Activated T-cell treated with anti-CD3 and anti-CD28 coated beads, Interleukin-2, amount 50 U/mL, for 72 hours (primary cell): Measurements from ENCODE around the gene STX8. TPM values are rescaled to one million over a fixed set of nuclear protein-coding genes. Genes with fewer than 3 reads are reported as not detected.

Source experiments
- ATAC-seq, 2 donors: fragments of 150-1000 bp; cut with Tn5 transposase; replicated peaks in 1 of 2; 2 replicates each; pipeline ENCODE4 v1.10.0; 2021; ENCODE audit warnings: moderate library complexity in 2 of 2, mild to moderate bottlenecking in 1 of 2
- DNase-seq, 2 donors: peaks; one replicate each; pipeline ENCODE4 v3.0.0; 2021 to 2022; ENCODE audit warnings: mixed read lengths in 1 of 2
- H3K27ac Mint-ChIP-seq: one replicate; pipeline ENCODE4 v1.8.0; 2022; ENCODE audit warnings: mild to moderate bottlenecking, moderate library complexity, mixed read lengths
- H3K27me3 Mint-ChIP-seq: one replicate; pipeline ENCODE4 v1.8.0; 2022; ENCODE audit warnings: low read depth, mixed read lengths
- H3K36me3 Mint-ChIP-seq, 2 donors: one replicate each; pipeline ENCODE4 v1.8.0; 2022; ENCODE audit warnings: mixed read lengths in 2 of 2, mild to moderate bottlenecking in 1 of 2; ENCODE audit not compliant: insufficient read depth in 2 of 2
- H3K4me1 Mint-ChIP-seq: one replicate; pipeline ENCODE4 v1.8.0; 2022; ENCODE audit warnings: low read depth, mixed read lengths
- H3K4me3 Mint-ChIP-seq, 2 donors: one replicate each; pipeline ENCODE4 v1.8.0; 2022; ENCODE audit warnings: mild to moderate bottlenecking in 2 of 2, mixed read lengths in 2 of 2, moderate library complexity in 2 of 2
- H3K9me3 Mint-ChIP-seq, 2 donors: one replicate each; pipeline ENCODE4 v1.8.0; 2022; ENCODE audit warnings: mixed read lengths in 2 of 2
- total RNA-seq, 2 donors: library from RNA; stranded (reverse); gene quantifications; one replicate each; pipeline ENCODE4 v1.2.3, GENCODE V29; 2022

The STX8 gene
- total RNA-seq, 2 donors from 2014 or later, result 53.8 to 61.3 TPM

DNA sequence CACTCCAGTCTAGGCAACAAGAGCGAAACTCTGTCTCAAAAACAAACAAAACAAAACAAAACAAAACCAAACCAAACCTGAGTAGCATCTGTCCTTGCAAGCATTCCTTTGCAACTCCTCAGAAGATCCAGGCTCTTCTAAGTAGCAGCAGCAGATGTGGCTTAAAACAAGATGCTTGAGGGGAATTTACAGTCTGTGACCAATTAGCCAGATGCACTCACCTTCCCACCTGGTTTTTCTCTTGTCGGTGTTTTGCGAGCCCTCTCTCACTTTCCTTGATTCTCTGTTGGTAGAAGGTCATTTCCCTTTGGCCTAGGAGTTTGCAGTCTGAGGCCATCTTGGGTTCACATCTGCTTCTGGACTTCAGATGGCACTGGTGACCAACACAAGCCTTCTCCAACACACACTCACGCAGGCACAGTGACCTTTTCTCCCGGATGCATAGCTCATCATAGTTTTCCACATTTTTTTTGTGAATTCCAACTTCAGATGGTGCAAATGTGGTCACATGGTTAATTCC is 276.8 kb downstream of the STX8 start:
- no peak for DNase-seq
- H3K4me3 Mint-ChIP-seq, result no peak overlapping the region
- ATAC-seq, result no peak
- no peaks in the 10 kb centered on the region for H3K27me3 Mint-ChIP-seq
- H3K4me1 Mint-ChIP-seq, result peaks cover 10% of the 10 kb centered on the region
- no peaks in the 10 kb centered on the region for H3K9me3 Mint-ChIP-seq
- H3K36me3 Mint-ChIP-seq, result peaks cover 0 to 2% of the 10 kb centered on the region in 2 donors
- H3K27ac Mint-ChIP-seq, result no peak overlapping the region

DNA sequence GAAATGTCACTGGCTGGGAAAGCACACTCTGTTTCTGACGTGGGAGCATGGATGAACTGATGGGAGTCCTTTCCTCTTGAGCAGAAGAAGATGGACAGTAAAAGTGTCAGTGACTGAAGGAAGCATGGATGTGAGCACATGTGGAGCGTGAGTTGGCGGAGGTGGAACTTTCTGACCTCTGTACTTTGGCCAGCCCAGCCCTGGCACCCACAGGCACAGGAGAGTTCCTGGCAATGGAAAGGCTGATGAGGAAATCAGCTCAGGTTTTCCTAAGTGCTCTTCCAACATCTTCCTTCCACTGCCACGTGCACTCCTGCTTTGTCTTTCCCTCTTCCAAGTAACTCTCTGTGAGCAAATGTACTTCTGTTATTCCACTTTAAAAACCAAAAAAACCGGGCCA is 277.5 kb downstream of the STX8 start:
- Mint-ChIP-seq H3K36me3 (peaks cover 0 to 2% of the 10 kb centered on the region in 2 donors), H3K4me3 (no peak overlapping the region), H3K4me1 (peaks cover 10% of the 10 kb centered on the region), H3K27ac (no peak overlapping the region), H3K27me3 (no peaks in the 10 kb centered on the region), H3K9me3 (no peaks in the 10 kb centered on the region)
- no peak for DNase-seq
- ATAC-seq, result no peak

DNA sequence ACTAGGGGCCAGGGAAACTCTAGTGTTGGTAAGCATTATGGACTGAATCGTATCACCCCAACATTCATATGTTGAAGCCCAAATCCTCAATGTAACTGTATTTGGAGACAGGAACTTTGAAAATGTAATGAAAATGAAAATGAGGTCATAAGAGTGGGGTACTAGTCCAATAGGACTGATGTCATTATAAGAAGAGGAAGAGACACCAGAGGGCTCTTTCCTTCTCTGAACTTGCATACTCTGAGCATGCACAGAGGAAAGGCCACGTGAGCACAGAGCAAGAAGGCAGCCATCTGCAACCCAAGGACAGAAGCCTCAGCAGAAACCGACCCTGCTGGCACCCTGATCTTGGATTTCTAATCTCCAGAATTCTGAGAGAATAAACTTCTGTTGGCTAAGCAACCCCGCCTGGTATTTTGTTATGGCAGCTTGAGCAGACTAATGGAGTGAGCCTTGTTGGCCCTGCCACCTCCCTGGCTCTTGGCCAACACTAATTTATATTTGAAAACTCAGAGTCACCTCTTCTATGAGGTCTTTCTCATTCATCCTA is 280.9 kb downstream of the STX8 start:
- Mint-ChIP-seq H3K9me3 (no peaks in the 10 kb centered on the region), H3K4me3 (no peak overlapping the region), H3K27ac (no peak overlapping the region), H3K27me3 (no peaks in the 10 kb centered on the region), H3K4me1 (peaks cover 33% of the 10 kb centered on the region), H3K36me3 (peaks cover 0 to 2% of the 10 kb centered on the region in 2 donors)
- ATAC-seq (no peak), DNase-seq (no peak)

DNA sequence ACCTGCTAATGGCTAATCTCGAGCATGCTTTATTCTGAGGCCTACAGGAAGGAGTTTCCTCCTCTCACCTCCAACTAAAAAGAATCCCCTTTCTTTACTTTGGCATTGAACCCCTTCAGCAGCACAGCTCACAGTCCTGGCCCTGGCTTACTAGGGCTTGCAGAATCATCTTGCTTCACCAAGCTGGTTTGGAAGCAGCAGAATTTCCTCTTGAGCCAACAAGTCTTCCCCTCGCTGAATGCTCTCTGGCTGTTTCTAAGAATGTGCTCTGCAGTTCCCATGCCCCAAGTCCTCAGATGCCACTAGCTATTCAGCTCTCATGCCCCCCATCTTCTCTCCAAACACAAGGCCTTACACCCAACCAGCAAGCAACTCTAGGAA is 283.1 kb downstream of the STX8 start:
- ATAC-seq (no peak), DNase-seq (no peak)
- Mint-ChIP-seq H3K4me3 (no peak overlapping the region), H3K4me1 (peaks cover 46% of the 10 kb centered on the region), H3K36me3 (peaks cover 3 to 4% of the 10 kb centered on the region in 2 donors), H3K27ac (no peak overlapping the region), H3K27me3 (no peaks in the 10 kb centered on the region), H3K9me3 (peaks cover 0 to 2% of the 10 kb centered on the region in 2 donors)

DNA sequence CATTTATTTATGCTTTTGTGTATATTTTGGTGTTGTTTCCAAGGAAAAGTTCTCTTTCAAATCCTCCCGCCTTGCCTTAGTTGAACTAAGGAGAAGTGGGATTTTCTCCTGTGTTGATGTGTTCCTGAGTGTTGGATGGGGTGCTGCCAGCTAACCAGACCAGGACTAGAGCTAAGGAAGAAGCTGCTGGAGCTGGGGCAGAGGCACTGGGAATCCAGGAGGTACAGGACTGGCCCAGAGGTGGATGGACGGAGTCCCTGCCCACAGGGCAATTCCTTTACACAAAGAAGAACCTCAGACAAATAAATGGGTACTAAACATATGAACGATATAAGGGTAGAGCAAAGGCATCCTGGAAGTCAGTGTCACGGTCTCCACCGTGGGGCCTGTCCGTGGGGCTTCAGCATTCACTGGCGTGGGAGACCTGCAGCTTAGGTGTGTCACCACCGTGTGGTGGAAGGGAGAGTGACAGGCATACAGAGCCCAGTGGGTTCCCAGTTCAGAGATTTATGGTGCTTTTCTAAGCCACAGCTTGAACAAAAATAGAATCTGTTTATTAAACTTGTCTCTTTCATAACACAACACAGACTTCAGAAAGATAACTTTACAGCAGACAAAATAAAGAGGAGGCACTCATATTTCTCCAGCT is 283.6 kb downstream of the STX8 start:
- Mint-ChIP-seq H3K4me3 (no peak overlapping the region), H3K27ac (no peak overlapping the region), H3K27me3 (no peaks in the 10 kb centered on the region), H3K9me3 (peaks cover 0 to 2% of the 10 kb centered on the region in 2 donors), H3K4me1 (peaks cover 41% of the 10 kb centered on the region), H3K36me3 (peaks cover 3 to 4% of the 10 kb centered on the region in 2 donors)
- DNase-seq, result peak; percentile 60
- ATAC-seq, result peak in 1 of 2 donors; percentile 22

DNA sequence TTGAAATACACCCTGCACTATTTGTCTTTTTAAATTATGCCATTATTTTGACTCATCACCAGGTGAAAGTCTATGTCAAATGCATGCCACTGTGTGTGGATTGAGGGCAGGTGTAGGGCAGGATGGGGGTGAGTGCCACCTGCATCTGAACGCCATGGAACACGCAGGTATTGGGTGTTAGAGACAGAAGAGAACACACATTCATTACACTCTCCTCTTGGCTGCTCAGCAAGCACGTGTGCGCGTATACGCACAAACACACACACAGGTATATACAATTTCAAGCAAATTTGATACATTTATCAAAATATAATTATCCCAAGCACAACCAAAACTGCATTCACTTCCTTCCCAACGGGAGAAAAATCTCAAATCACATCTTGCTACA is 285.4 kb downstream of the STX8 start:
- H3K4me1 Mint-ChIP-seq, result peaks cover 49% of the 10 kb centered on the region
- ATAC-seq (no peak), DNase-seq (peak in 1 of 2 donors; percentile 25)
- no peaks in the 10 kb centered on the region for H3K27me3 Mint-ChIP-seq
- H3K27ac Mint-ChIP-seq, result peak overlapping the region; percentile 66
- H3K36me3 Mint-ChIP-seq, result peaks cover 3 to 4% of the 10 kb centered on the region in 2 donors
- peaks cover 0 to 2% of the 10 kb centered on the region in 2 donors for H3K9me3 Mint-ChIP-seq
- peak overlapping the region; percentile 58 to 73 for H3K4me3 Mint-ChIP-seq

DNA sequence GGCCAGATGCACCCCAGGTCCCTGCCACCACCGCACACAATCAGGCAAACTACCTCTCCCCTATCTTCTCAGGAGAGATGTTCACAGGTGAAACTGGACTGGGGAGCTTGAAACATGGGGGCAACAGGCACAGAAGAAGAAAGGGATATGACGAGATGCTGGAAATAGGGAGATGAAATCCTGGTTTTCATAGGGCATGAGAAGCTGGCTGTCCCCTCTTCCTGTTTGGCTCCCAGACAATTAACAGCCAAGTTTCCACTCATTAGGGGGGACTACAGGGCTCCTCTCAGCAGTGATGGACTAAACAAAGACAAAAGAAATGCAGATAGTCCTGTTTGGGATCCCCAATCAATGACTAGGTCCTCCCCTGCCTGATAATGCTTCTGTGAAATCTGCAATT is 288.3 kb downstream of the STX8 start:
- peaks cover 43% of the 10 kb centered on the region for H3K4me1 Mint-ChIP-seq
- no peaks in the 10 kb centered on the region for H3K27me3 Mint-ChIP-seq
- DNase-seq (no peak), ATAC-seq (no peak)
- H3K4me3 Mint-ChIP-seq, result no peak overlapping the region
- H3K9me3 Mint-ChIP-seq, result peaks cover 0 to 2% of the 10 kb centered on the region in 2 donors
- no peak overlapping the region for H3K27ac Mint-ChIP-seq
- H3K36me3 Mint-ChIP-seq, result peaks cover 3 to 4% of the 10 kb centered on the region in 2 donors

DNA sequence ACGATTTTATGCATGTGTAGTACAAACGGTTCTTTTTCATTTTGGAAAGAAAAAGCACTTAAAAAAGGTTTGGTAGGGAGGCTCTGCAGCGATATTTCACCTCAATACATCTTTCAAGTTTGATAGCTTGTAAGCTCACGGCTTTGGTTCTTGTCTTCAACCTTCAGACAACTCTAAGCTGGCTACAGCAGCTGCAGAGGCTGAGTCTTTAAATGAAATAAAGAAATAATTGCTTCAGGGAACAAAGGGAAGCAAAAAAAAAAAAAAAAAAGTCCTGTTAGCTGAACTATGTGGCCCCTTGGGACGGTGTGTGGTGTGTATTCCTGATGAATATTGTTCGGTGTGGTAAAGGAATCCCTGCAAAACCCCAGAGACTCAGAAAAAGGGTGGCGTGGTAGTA is 289.2 kb downstream of the STX8 start:
- H3K27me3 Mint-ChIP-seq, result no peaks in the 10 kb centered on the region
- DNase-seq (no peak), ATAC-seq (no peak)
- peaks cover 3 to 4% of the 10 kb centered on the region in 2 donors for H3K36me3 Mint-ChIP-seq
- no peak overlapping the region for H3K27ac Mint-ChIP-seq
- H3K4me3 Mint-ChIP-seq, result no peak overlapping the region
- peaks cover 36% of the 10 kb centered on the region for H3K4me1 Mint-ChIP-seq
- H3K9me3 Mint-ChIP-seq, result peaks cover 0 to 2% of the 10 kb centered on the region in 2 donors

DNA sequence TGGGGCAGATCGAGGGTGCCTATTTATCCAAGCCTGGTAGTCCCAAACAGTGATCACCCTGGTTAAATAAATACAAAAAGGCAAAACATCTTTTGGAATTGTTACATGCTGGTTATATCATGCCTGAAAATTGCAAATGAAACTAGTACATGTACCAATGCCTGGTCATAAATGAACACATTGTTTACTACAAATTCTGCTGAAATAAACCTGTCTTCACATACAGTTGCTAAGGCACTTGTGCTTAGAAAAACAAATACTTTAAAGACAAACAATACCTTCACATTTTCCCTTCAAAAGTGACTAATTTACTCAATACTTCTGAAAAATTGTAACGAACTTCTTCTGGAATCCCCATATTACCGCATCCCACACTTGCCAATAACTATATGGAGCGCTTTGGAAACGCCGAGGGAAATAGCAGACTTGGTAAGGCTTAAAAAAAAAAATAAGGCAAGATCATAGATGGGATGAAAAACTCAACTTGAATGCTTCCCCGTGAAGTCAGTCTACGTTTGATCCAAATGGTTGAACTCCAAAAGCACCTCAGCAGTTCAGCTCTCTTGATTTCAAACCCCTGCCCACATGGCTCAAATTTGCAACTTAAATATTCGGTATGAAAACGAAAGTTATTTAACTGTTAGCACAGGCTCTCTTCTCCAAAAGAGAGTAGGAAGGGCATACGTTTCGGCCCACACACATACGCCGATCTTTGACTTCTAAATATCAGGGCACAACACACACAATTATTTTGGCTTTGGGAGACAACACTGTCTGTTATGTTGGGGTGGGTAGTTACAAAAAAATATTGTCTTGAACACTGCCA is 289.8 kb downstream of the STX8 start:
- peaks cover 32% of the 10 kb centered on the region for H3K4me1 Mint-ChIP-seq

DNA sequence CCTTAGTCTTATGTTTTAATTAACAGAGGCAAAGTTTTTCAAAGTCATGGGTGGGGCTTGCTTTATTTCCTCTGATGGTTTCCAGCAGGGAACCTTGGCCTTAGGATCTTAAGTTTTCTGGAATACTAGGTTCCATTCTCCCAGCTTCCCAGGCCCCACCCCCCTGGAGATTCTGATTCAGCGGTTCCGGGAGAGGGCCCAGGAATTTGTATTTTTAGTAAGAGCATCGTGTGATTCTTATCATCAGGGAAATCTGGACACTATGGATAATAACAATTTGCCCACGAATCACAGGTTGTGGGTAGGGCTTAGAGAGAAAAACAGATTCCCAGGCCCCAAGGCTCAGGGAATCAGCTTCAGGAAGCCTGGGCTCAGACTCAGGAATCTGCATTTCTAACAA is 290.7 kb downstream of the STX8 start:
- no peaks in the 10 kb centered on the region for H3K27me3 Mint-ChIP-seq
- H3K4me1 Mint-ChIP-seq, result peaks cover 23% of the 10 kb centered on the region
- no peak for DNase-seq
- H3K9me3 Mint-ChIP-seq, result peaks cover 0 to 2% of the 10 kb centered on the region in 2 donors
- H3K36me3 Mint-ChIP-seq, result peaks cover 3 to 4% of the 10 kb centered on the region in 2 donors
- ATAC-seq, result no peak
- no peak overlapping the region for H3K27ac Mint-ChIP-seq
- H3K4me3 Mint-ChIP-seq, result no peak overlapping the region

More for the DNA sequence above, 289.8 kb downstream of the STX8 start:
- Mint-ChIP-seq H3K9me3 (peaks cover 0 to 2% of the 10 kb centered on the region in 2 donors), H3K4me3 (no peak overlapping the region), H3K27me3 (no peaks in the 10 kb centered on the region), H3K36me3 (peaks cover 3 to 4% of the 10 kb centered on the region in 2 donors), H3K27ac (no peak overlapping the region)
- no peak for ATAC-seq
- DNase-seq, result no peak

DNA sequence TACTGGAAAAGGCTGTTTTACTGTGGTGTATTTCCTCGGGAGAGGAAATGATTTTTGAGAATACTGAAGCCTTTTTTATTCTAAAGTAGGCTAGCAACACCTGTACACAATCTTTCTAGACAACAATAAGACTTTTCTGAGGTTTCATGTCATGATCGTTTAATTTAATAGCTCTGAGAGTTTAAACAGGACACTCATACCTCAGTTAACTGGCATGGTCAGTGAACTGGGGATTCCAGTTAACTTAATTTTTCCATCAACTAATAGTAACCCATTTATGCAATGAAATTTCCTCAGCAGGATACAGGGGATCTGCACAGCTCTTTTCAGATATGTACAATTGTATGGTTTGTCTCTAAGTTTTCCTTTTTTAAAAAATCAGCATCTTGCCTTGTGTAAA is 291.7 kb downstream of the STX8 start:
- H3K36me3 Mint-ChIP-seq, result peaks cover 3% of the 10 kb centered on the region in 2 donors
- no peaks in the 10 kb centered on the region for H3K27me3 Mint-ChIP-seq
- no peak overlapping the region for H3K4me3 Mint-ChIP-seq
- no peak overlapping the region for H3K27ac Mint-ChIP-seq
- DNase-seq (no peak), ATAC-seq (no peak)
- H3K4me1 Mint-ChIP-seq, result peaks cover 13% of the 10 kb centered on the region
- peaks cover 0 to 2% of the 10 kb centered on the region in 2 donors for H3K9me3 Mint-ChIP-seq

DNA sequence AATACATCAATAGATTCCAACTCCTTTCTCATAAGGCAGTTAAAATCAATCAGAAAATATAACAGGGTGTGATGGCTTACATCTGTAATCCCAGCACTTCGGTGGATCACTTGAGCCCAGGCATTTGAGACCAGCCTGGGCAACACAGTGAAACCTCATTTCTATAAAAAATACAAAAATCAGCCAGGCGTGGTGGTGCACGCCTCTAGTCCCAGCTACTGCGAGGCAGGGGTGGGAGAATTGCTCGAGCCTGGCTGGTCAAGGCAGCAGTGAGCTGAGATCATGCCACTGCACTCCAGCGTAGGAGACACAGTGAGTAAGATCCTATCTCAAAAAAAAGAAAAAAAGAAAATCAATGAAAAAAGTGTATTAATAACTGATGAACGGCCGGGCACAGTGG is 295.7 kb downstream of the STX8 start:
- ATAC-seq, result no peak
- H3K9me3 Mint-ChIP-seq, result no peaks in the 10 kb centered on the region
- DNase-seq, result no peak
- no peaks in the 10 kb centered on the region for H3K27me3 Mint-ChIP-seq
- H3K36me3 Mint-ChIP-seq, result peaks cover 0 to 2% of the 10 kb centered on the region in 2 donors
- H3K27ac Mint-ChIP-seq, result no peak overlapping the region
- H3K4me3 Mint-ChIP-seq, result no peak overlapping the region
- H3K4me1 Mint-ChIP-seq, result peaks cover 7% of the 10 kb centered on the region

DNA sequence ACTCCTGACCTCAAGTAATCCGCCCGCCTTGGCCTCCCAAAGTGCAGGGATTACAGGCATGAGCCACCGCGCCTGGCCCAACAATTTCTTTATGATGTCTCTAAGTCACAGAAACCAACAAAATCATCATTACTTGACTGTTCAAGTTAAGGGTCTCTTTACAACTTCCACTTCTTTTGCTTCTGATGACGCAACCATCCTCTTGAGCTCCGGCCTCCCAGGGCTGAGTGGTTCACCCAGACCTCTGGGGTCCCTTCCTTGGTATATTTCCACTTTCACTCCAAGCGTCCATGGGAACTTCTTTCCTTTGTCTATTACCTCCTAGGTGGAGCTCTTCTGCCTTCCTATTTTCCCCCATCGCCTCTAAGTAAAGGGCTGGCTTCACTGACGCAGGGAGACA is 300.6 kb downstream of the STX8 start:
- Mint-ChIP-seq H3K27ac (peak overlapping the region; percentile 45), H3K27me3 (no peaks in the 10 kb centered on the region), H3K9me3 (no peaks in the 10 kb centered on the region), H3K36me3 (peaks cover 0 to 2% of the 10 kb centered on the region in 2 donors), H3K4me1 (peaks cover 33% of the 10 kb centered on the region), H3K4me3 (peak overlapping the region; percentile 21 to 35)
- no peak for ATAC-seq
- no peak for DNase-seq
